Measurements from ENCODE around the gene HSPA1L.
"Not testable (repeated sequence)": the region's sequence is repeated elsewhere in the genome, so short reads cannot be mapped to it uniquely, and the experiment has no call there.

Gene HSPA1L

DNA sequence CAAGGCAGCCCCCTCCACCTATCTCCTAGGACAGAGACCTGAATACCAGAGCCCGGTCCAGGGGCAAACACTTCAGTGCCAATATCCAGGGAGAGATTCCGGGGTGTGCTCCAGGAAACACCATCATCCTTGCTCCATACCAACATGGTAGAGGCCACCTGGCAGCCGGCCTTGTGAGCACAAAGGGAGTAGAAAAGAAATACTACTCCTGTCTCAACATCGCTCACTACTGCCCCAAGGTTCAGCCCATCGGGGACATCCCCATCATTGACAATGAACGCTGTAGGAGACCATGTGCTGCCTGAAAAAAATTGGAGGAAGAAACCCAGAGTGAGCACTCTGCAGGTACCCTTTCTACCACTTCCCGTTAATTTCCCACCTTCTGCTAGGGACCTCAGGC lies 46.1 kb upstream of the HSPA1L start:
- POLR2A ChIA-PET = no interaction called here

DNA sequence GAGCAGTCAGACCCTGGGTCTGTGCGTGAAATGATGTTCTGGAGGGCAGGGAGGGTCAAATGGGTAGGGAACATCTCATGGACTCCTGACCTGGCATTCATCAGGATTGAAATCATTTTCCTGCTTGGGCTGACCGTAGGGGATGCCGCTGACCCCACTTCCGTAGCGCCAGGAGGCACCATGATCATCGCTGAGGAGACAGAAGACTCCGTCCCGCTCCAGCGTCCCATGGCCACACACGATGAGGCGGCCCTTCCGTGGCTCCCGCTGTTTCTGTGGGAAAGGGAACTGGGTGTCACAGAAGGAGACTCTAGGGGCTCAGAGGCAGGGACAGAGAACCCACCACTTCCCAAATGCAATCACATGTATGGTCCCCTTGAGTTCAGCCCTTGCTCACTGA lies 45.3 kb upstream of the HSPA1L start:
- CTCF ChIA-PET = interaction anchor here (0.7 kb wide), 1 partner anchor 9 kb away, joined by 3 read pairs; no protein-coding TSS in a partner anchor
- POLR2A ChIA-PET = no interaction called here
- H3K4me3 ChIP-seq (ENCODE audit: low read depth, low read length) = no peak overlapping the region
- TF ChIP-seq, protein P1, sequence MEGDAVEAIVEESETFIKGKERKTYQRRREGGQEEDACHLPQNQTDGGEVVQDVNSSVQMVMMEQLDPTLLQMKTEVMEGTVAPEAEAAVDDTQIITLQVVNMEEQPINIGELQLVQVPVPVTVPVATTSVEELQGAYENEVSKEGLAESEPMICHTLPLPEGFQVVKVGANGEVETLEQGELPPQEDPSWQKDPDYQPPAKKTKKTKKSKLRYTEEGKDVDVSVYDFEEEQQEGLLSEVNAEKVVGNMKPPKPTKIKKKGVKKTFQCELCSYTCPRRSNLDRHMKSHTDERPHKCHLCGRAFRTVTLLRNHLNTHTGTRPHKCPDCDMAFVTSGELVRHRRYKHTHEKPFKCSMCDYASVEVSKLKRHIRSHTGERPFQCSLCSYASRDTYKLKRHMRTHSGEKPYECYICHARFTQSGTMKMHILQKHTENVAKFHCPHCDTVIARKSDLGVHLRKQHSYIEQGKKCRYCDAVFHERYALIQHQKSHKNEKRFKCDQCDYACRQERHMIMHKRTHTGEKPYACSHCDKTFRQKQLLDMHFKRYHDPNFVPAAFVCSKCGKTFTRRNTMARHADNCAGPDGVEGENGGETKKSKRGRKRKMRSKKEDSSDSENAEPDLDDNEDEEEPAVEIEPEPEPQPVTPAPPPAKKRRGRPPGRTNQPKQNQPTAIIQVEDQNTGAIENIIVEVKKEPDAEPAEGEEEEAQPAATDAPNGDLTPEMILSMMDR (IDR thresholded peaks at IDR 0.05; ENCODE audit: insufficient read depth, low read length, missing control alignments) = no peak
- DNase-seq (ENCODE audit: low read depth, low spot score) = no peak

More for the DNA sequence above, 46.1 kb upstream of the HSPA1L start:
- CTCF ChIA-PET = no interaction called here
- no peak overlapping the region; the same call in 1 of the 2 replicates for H3K4me3 ChIP-seq (ENCODE audit: low read depth, low read length)
- TF ChIP-seq, protein P1 (IDR thresholded peaks at IDR 0.05; ENCODE audit: insufficient read depth, low read length, missing control alignments) = no peak
- DNase-seq (ENCODE audit: low read depth, low spot score) = no peak

DNA sequence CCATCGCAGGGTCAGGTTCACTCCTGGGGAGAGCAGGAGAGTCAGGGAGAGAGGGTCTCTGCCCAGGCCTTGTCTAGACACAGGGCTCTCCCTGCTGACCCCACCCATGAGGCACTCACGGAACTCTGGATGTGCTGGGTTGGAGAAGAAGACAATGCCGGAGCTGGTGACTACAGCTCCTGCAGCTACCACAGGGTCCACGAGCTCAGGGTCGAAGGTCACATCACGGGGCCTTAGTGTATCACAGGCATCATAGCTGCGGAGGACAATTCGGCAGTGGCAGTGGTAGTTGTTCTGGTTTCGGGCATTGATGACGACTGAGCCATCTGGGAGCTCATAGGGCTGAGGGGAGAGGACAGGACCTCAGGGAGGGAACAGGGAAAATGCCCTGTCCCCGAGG lies 44.8 kb upstream of the HSPA1L start:
- H3K4me3 ChIP-seq (ENCODE audit: low read depth, low read length) = no peak overlapping the region
- ChIA-PET CTCF (interaction anchor here (0.7 kb wide), 1 partner anchor 9 kb away, joined by 3 read pairs; no protein-coding TSS in a partner anchor), POLR2A (no interaction called here)
- no peak for DNase-seq (ENCODE audit: low read depth, low spot score)
- TF ChIP-seq, protein P1 (IDR thresholded peaks at IDR 0.05; ENCODE audit: insufficient read depth, low read length, missing control alignments) = no peak

DNA sequence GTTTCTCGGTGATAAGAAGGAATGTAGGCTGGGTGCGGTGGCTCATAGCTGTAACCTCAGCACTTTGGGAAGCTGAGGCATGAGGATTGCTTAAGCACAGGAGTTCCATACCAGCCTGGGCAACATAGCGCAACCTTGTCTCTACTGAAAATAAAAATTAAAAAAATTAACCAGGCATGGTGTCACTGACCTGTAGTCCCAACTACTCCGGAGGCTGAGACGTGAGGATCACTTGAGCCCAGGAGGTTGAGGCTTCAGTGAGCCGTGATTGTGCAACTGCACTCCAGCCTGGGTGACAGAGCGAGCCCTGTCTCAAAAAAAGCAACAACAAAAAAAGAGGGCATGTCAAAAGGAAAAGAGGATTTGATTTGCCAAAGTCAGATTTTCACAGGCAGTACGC lies 43.6 kb upstream of the HSPA1L start:
- ChIA-PET POLR2A (no interaction called here), CTCF (no interaction called here)
- TF ChIP-seq, protein P1 (IDR thresholded peaks at IDR 0.05; ENCODE audit: insufficient read depth, low read length, missing control alignments) = no peak
- DNase-seq (ENCODE audit: low read depth, low spot score) = no peak
- H3K4me3 ChIP-seq (ENCODE audit: low read depth, low read length) = no peak overlapping the region

DNA sequence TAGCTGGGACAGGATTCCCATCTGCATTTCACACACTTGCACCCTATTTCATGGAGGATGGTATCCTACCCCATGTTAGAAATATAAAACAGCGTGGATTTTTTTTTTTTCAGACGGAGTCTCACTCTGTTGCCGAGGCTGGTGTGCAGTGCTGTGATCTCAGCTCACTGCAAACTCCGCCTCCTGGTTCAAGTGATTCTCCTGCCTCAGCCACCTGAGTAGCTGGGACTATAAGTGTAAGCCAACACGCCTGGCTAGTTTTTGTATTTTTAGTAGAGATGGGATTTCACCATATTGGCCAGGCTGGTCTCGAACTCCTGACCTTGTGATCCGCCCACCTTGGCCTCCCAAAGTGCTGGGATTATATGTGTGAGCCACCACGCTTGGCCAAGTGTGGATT lies 42.7 kb upstream of the HSPA1L start:
- H3K4me3 ChIP-seq (ENCODE audit: low read depth, low read length); POLR2A ChIA-PET; DNase-seq (ENCODE audit: low read depth, low spot score): not testable (repeated sequence)
- CTCF ChIA-PET = interaction anchor here (1.2 kb wide), 2 partner anchors 18 to 259 kb away, joined by 4 read pairs; no protein-coding TSS in a partner anchor

DNA sequence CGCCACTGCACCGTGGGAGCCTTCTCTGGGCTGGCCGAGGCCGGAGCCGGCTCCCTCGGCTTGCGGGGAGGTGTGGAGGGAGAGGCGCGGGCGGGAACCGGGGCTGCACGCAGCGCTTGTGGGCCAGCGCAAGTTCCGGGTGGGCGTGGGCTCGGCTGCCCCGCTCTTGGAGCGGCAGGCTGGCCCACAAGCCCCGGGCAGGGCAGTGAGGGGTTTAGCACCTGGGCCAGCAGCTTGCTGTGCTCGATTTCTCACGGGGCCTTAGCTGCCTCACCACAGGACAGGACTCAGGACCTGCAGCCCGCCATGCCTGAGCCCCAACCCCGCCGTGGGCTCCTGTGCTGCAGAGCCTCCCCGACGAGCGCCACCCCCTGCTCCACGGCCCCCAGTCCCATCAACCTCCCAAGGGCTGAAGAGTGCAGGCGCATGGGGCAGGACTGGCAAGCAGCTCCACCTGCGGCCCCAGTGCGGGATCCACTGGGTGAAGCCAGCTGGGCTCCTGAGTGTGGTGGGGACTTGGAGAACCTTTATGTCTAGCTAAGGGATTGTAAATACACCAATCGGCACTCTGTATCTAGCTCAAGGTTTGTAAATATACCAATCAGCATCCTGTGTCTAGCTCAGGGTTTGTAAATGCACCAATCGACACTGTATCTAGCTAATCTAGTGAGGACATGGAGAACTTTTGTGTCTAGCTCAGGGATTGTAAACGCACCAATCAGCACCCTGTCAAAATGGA lies 37.1 kb upstream of the HSPA1L start:
- POLR2A ChIA-PET = interaction anchor here (1.0 kb wide), 1 partner anchor 11 kb away, joined by 5 read pairs; the partner anchor contains the start of gene NEU1
- DNase-seq (ENCODE audit: low read depth, low spot score); H3K4me3 ChIP-seq (ENCODE audit: low read depth, low read length); CTCF ChIA-PET: not testable (repeated sequence)

DNA sequence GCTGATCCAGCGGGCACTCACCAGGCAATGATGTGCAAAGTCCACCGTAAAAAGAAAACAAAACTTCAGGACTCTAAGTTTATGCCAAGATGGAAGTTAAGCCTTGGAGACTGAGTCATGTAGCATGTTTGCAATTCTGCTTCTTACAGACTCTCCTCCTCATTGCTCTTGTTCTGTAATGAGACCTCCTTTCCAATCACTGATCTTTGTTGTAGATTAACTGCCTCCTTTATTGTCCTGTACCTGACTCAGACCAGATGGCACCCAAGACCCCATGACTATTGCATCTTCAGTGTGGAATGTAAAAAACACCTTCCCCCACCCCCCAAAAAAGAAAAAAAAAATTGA lies 36.4 kb upstream of the HSPA1L start:
- no peak for DNase-seq (ENCODE audit: low read depth, low spot score)
- POLR2A ChIA-PET = no interaction called here
- H3K4me3 ChIP-seq (ENCODE audit: low read depth, low read length) = no peak overlapping the region
- CTCF ChIA-PET = interaction anchor here (0.7 kb wide), 1 partner anchor 8 kb away, joined by 3 read pairs; no protein-coding TSS in a partner anchor
- TF ChIP-seq, protein P1 (IDR thresholded peaks at IDR 0.05; ENCODE audit: insufficient read depth, low read length, missing control alignments) = no peak

Measured in AG04449 (cell line).